ENCODE measurements around the gene HPCAL1. TPM values are rescaled to one million over a fixed set of nuclear protein-coding genes. Genes with fewer than 3 reads are reported as not detected.

Gene HPCAL1
- total and polyA plus RNA-seq, 10 of the 15 experiments (the other 5 are each of a cell fraction or from before 2014, with no cell fraction given) = 0.40 to 12.8 (median 7.9) TPM

- TF ChIP-seq PRDM15 (CRISPR knock-in tag; IDR thresholded peaks at IDR 0.05) (no peak), ASH2L (IDR thresholded peaks at IDR 0.05; ENCODE audit: borderline replicate concordance, low read depth) (no peak), CHD1 (IDR thresholded peaks at IDR 0.05; ENCODE audit: low read depth, low read length) (no peak), SREBF2 (IDR thresholded peaks at IDR 0.05; ENCODE audit: low read length) (no peak), BACH1 (IDR thresholded peaks at IDR 0.05; ENCODE audit: borderline replicate concordance) (no peak)
- TF ChIP-seq, protein P1, sequence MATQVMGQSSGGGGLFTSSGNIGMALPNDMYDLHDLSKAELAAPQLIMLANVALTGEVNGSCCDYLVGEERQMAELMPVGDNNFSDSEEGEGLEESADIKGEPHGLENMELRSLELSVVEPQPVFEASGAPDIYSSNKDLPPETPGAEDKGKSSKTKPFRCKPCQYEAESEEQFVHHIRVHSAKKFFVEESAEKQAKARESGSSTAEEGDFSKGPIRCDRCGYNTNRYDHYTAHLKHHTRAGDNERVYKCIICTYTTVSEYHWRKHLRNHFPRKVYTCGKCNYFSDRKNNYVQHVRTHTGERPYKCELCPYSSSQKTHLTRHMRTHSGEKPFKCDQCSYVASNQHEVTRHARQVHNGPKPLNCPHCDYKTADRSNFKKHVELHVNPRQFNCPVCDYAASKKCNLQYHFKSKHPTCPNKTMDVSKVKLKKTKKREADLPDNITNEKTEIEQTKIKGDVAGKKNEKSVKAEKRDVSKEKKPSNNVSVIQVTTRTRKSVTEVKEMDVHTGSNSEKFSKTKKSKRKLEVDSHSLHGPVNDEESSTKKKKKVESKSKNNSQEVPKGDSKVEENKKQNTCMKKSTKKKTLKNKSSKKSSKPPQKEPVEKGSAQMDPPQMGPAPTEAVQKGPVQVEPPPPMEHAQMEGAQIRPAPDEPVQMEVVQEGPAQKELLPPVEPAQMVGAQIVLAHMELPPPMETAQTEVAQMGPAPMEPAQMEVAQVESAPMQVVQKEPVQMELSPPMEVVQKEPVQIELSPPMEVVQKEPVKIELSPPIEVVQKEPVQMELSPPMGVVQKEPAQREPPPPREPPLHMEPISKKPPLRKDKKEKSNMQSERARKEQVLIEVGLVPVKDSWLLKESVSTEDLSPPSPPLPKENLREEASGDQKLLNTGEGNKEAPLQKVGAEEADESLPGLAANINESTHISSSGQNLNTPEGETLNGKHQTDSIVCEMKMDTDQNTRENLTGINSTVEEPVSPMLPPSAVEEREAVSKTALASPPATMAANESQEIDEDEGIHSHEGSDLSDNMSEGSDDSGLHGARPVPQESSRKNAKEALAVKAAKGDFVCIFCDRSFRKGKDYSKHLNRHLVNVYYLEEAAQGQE (IDR thresholded peaks at IDR 0.05; ENCODE audit: low read depth, low read length) = no peak
- TF ChIP-seq, protein P2, sequence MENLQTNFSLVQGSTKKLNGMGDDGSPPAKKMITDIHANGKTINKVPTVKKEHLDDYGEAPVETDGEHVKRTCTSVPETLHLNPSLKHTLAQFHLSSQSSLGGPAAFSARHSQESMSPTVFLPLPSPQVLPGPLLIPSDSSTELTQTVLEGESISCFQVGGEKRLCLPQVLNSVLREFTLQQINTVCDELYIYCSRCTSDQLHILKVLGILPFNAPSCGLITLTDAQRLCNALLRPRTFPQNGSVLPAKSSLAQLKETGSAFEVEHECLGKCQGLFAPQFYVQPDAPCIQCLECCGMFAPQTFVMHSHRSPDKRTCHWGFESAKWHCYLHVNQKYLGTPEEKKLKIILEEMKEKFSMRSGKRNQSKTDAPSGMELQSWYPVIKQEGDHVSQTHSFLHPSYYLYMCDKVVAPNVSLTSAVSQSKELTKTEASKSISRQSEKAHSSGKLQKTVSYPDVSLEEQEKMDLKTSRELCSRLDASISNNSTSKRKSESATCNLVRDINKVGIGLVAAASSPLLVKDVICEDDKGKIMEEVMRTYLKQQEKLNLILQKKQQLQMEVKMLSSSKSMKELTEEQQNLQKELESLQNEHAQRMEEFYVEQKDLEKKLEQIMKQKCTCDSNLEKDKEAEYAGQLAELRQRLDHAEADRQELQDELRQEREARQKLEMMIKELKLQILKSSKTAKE (IDR thresholded peaks at IDR 0.05; ENCODE audit: low read depth, poor library complexity, severe bottlenecking) = no peak
Observed at GRCh38 chr2:10471955-10472354, 169.3 kb downstream of the HPCAL1 start (continued).
